DOHH2 (cell line): ENCODE measurements around the gene LSS.
A peak's percentile ranks its signal among the peaks of the same experiment; 100 is the strongest.

Source experiments
- H3F3A ChIP-seq: fragments of 200-600 bp; sonication (generic), shearing (Covaris generic); 2 replicates; pipeline ENCODE4 v1.6.0; 2016; ENCODE audit warnings: antibody characterized with exemption, mild to moderate bottlenecking; ENCODE audit not compliant: control insufficient read depth, insufficient read depth
- H3K27ac ChIP-seq: fragments of 200-600 bp; sonication (generic); 2 replicates; pipeline ENCODE4 v1.5.1; 2014; ENCODE audit warnings: low read depth, mild to moderate bottlenecking, low read length, moderate library complexity
- H3K27me3 ChIP-seq: fragments of 200-600 bp; sonication (generic); 2 replicates; pipeline ENCODE4 v1.6.1; 2014; ENCODE audit warnings: mild to moderate bottlenecking, low read length, mixed read lengths; ENCODE audit not compliant: control insufficient read depth
- H3K36me3 ChIP-seq: fragments of 200-600 bp; sonication (generic); 2 replicates; pipeline ENCODE4 v1.6.1; 2014; ENCODE audit warnings: mild to moderate bottlenecking, low read length, moderate library complexity, mixed read lengths; ENCODE audit not compliant: control insufficient read depth
- H3K4me1 ChIP-seq: fragments of 200-600 bp; sonication (generic); 2 replicates; pipeline ENCODE4 v1.6.1; 2014; ENCODE audit warnings: mild to moderate bottlenecking, low read length, mixed read lengths; ENCODE audit not compliant: control insufficient read depth
- H3K4me2 ChIP-seq: fragments of 200-600 bp; sonication (generic); 2 replicates; pipeline ENCODE4 v1.6.0; 2014; ENCODE audit warnings: mild to moderate bottlenecking, low read length, moderate library complexity
- H3K4me3 ChIP-seq: fragments of 200-600 bp; sonication (generic); 2 replicates; pipeline ENCODE4 v1.5.1; 2014; ENCODE audit warnings: mild to moderate bottlenecking, low read length, mixed read lengths
- H3K79me2 ChIP-seq: fragments of 200-600 bp; sonication (generic); 2 replicates; pipeline ENCODE4 v1.6.1; 2014; ENCODE audit warnings: mild to moderate bottlenecking, low read length, mixed read lengths; ENCODE audit not compliant: control insufficient read depth
- H3K9me2 ChIP-seq: fragments of 200-600 bp; sonication (generic); replicated peaks from 2 replicates; pipeline ENCODE4 v1.6.1; 2014; ENCODE audit warnings: mild to moderate bottlenecking, low read length, mixed read lengths; ENCODE audit not compliant: control insufficient read depth
- H3K9me3 ChIP-seq: fragments of 200-600 bp; sonication (generic); 2 replicates; pipeline ENCODE4 v1.6.1; 2014; ENCODE audit warnings: antibody characterized with exemption, low read length, mixed read lengths; ENCODE audit not compliant: control insufficient read depth, insufficient read depth
- H4K20me1 ChIP-seq: fragments of 200-600 bp; sonication (generic); 2 replicates; pipeline ENCODE4 v1.6.0; 2014; ENCODE audit warnings: low read depth, mild to moderate bottlenecking, antibody characterized with exemption, low read length, moderate library complexity; ENCODE audit not compliant: control insufficient read depth, insufficient read depth
- CTCF ChIP-seq: fragments of 200-600 bp; sonication (generic); IDR thresholded peaks from one replicate; pipeline ENCODE4 v1.5.1; 2014; ENCODE audit warnings: antibody characterized with exemption, mild to moderate bottlenecking, low read depth, low read length; ENCODE audit not compliant: poor library complexity, severe bottlenecking
- EZH2phosphoT487 ChIP-seq: fragments of 200-600 bp; sonication (generic); IDR thresholded peaks from 2 replicates; pipeline ENCODE4 v1.6.1; 2017; ENCODE audit warnings: borderline replicate concordance, mild to moderate bottlenecking, antibody characterized with exemption, low read length, moderate library complexity, mixed read lengths

LSS gene

GRCh38 chr21:46182548-46183336, 45.8 kb downstream of the LSS start:
- TF ChIP-seq EZH2phosphoT487 (no peak), CTCF (no peak)

GRCh38 chr21:46181953-46182547, 46.5 kb downstream of the LSS start:
- no peaks in the 10 kb centered on the region for H3K9me2 ChIP-seq
- H3K9me3 ChIP-seq = 0 out of 2 replicates have a peak, but pooled peaks cover 4% of the 10 kb centered on the region
- peaks cover 23% of the 10 kb centered on the region for H3K4me1 ChIP-seq
- H4K20me1 ChIP-seq = no peaks in the 10 kb centered on the region
- H3F3A ChIP-seq = peaks cover 6% of the 10 kb centered on the region; the same call in 1 of the 2 replicates
- no peaks in the 10 kb centered on the region for H3K36me3 ChIP-seq
- H3K79me2 ChIP-seq = no peaks in the 10 kb centered on the region
- TF ChIP-seq CTCF = no peak
- no peak for TF ChIP-seq EZH2phosphoT487
- no peaks in the 10 kb centered on the region for H3K27me3 ChIP-seq
- H3K4me2 ChIP-seq = no peak overlapping the region
- H3K4me3 ChIP-seq = no peak overlapping the region
- H3K27ac ChIP-seq = no peak overlapping the region

More at GRCh38 chr21:46182548-46183336, 45.8 kb downstream of the LSS start:
- H3K4me1 ChIP-seq = peaks cover 23% of the 10 kb centered on the region
- no peaks in the 10 kb centered on the region for H4K20me1 ChIP-seq
- H3K9me2 ChIP-seq = no peaks in the 10 kb centered on the region
- peak overlapping the region; percentile 37 for H3K4me2 ChIP-seq
- H3K27me3 ChIP-seq = no peaks in the 10 kb centered on the region
- H3K4me3 ChIP-seq = peak overlapping the region; percentile 34; the same call in 1 of the 2 replicates
- H3K36me3 ChIP-seq = no peaks in the 10 kb centered on the region
- 0 out of 2 replicates have a peak, but pooled peaks cover under 1% of the 10 kb centered on the region for H3K9me3 ChIP-seq
- H3F3A ChIP-seq = peaks cover 6% of the 10 kb centered on the region; the same call in 1 of the 2 replicates
- H3K79me2 ChIP-seq = no peaks in the 10 kb centered on the region
- H3K27ac ChIP-seq = no peak overlapping the region

GRCh38 chr21:46181436-46181835, 47.1 kb downstream of the LSS start:
- no peaks in the 10 kb centered on the region for H3K36me3 ChIP-seq
- peaks cover 21% of the 10 kb centered on the region for H3K4me1 ChIP-seq
- TF ChIP-seq CTCF (no peak), EZH2phosphoT487 (no peak)
- no peaks in the 10 kb centered on the region for H3K79me2 ChIP-seq
- no peak overlapping the region for H3K27ac ChIP-seq
- no peak overlapping the region for H3K4me3 ChIP-seq
- H3K27me3 ChIP-seq = peaks cover under 1% of the 10 kb centered on the region; the same call in 1 of the 2 replicates
- 0 out of 2 replicates have a peak, but pooled peaks cover 4% of the 10 kb centered on the region for H3K9me3 ChIP-seq
- H3F3A ChIP-seq = peaks cover 6% of the 10 kb centered on the region; the same call in 1 of the 2 replicates
- H3K9me2 ChIP-seq = no peaks in the 10 kb centered on the region
- no peaks in the 10 kb centered on the region for H4K20me1 ChIP-seq
- H3K4me2 ChIP-seq = no peak overlapping the region
